Endothelial cell (in vitro differentiated cells): ENCODE data around the gene SNX3. TPM values are rescaled to one million over a fixed set of nuclear protein-coding genes. Genes with fewer than 3 reads are reported as not detected.

Experiments used
- DNase-seq: peaks from one replicate; pipeline ENCODE4 v3.0.0; 2021; ENCODE audit warnings: low spot score
- H3K27ac Mint-ChIP-seq: one replicate; pipeline ENCODE4 v1.8.0; 2021; ENCODE audit warnings: mixed read lengths, inconsistent platforms; ENCODE audit not compliant: unreplicated experiment
- H3K27me3 Mint-ChIP-seq: one replicate; pipeline ENCODE4 v1.8.0; 2021; ENCODE audit warnings: mild to moderate bottlenecking, moderate library complexity, mixed read lengths, inconsistent platforms; ENCODE audit not compliant: unreplicated experiment
- H3K36me3 Mint-ChIP-seq: one replicate; pipeline ENCODE4 v1.8.0; 2021; ENCODE audit warnings: mild to moderate bottlenecking, low read depth, mixed read lengths, inconsistent platforms; ENCODE audit not compliant: unreplicated experiment
- H3K4me1 Mint-ChIP-seq: one replicate; pipeline ENCODE4 v1.8.0; 2021; ENCODE audit warnings: mild to moderate bottlenecking, mixed read lengths, inconsistent platforms; ENCODE audit not compliant: unreplicated experiment
- H3K4me3 Mint-ChIP-seq: one replicate; pipeline ENCODE4 v1.8.0; 2021; ENCODE audit warnings: mild to moderate bottlenecking, mixed read lengths, inconsistent platforms; ENCODE audit not compliant: unreplicated experiment
- H3K9me3 Mint-ChIP-seq: one replicate; pipeline ENCODE4 v1.8.0; 2021; ENCODE audit warnings: mixed read lengths, inconsistent platforms; ENCODE audit not compliant: unreplicated experiment
- CTCF ChIP-seq: fragments of 200-600 bp; sonication (generic); IDR thresholded peaks from one replicate; pipeline ENCODE4 v1.5.0; 2021; ENCODE audit warnings: antibody characterized with exemption; ENCODE audit not compliant: unreplicated experiment
- total RNA-seq: library from RNA; stranded (reverse); fragmentation: NEBNext Ultra II Directional; extraction: Animal tissue kit (Norgen Biotek cat#: 25700); gene quantifications from one replicate; pipeline ENCODE4 v1.2.1, GENCODE V29; 2021; ENCODE audit not compliant: unreplicated experiment

Gene SNX3
- total RNA-seq, 1 donor from 2014 or later: 264 TPM

GRCh38 chr6:108200186-108200585 lies 60.7 kb downstream of the SNX3 start:
- Mint-ChIP-seq H3K36me3 (peaks cover 4% of the 10 kb centered on the region), H3K4me3 (no peak overlapping the region), H3K27me3 (no peaks in the 10 kb centered on the region), H3K27ac (no peak overlapping the region), H3K9me3 (no peaks in the 10 kb centered on the region), H3K4me1 (no peaks in the 10 kb centered on the region)
- no peak for TF ChIP-seq CTCF
- DNase-seq: no peak

GRCh38 chr6:108198761-108199498 lies 61.9 kb downstream of the SNX3 start:
- Mint-ChIP-seq H3K9me3 (no peaks in the 10 kb centered on the region), H3K36me3 (peaks cover under 1% of the 10 kb centered on the region), H3K27me3 (no peaks in the 10 kb centered on the region), H3K27ac (no peak overlapping the region), H3K4me1 (no peaks in the 10 kb centered on the region), H3K4me3 (no peak overlapping the region)
- TF ChIP-seq CTCF: no peak
- no peak for DNase-seq

- DNase-seq: no peak
- Mint-ChIP-seq H3K36me3 (no peaks in the 10 kb centered on the region), H3K27ac (no peak overlapping the region), H3K4me3 (no peak overlapping the region), H3K9me3 (no peaks in the 10 kb centered on the region), H3K27me3 (no peaks in the 10 kb centered on the region), H3K4me1 (no peaks in the 10 kb centered on the region)
- no peak for TF ChIP-seq CTCF
Observed at GRCh38 chr6:108195209-108195608, 65.6 kb downstream of the SNX3 start.

- Mint-ChIP-seq H3K4me1 (no peaks in the 10 kb centered on the region), H3K4me3 (no peak overlapping the region), H3K36me3 (no peaks in the 10 kb centered on the region), H3K27me3 (no peaks in the 10 kb centered on the region), H3K27ac (no peak overlapping the region), H3K9me3 (no peaks in the 10 kb centered on the region)
- no peak for DNase-seq
- no peak for TF ChIP-seq CTCF
Observed at GRCh38 chr6:108194503-108194902, 66.3 kb downstream of the SNX3 start.

DNA sequence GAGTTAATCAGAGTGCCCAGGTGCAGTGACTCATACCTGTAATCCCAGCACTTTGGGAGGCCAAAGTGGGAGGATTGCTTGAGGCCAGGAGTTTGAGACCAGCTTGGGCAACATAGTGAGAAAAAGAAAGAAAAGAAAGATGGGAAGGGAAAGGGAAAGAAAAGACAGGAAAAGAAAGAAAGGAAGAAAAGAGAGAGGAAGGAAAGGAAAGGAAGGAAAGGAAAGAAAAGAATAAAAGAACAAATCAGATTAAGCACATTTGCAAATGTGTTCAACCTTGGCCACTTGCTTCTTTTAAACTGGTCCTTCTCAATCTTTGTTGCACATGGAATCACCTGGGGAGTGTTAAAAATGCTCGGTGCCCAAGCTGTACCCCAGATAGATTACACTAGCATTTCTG lies 67.0 kb downstream of the SNX3 start:
- TF ChIP-seq CTCF: no peak
- Mint-ChIP-seq H3K4me3 (no peak overlapping the region), H3K9me3 (no peaks in the 10 kb centered on the region), H3K36me3 (no peaks in the 10 kb centered on the region), H3K27me3 (no peaks in the 10 kb centered on the region), H3K27ac (no peak overlapping the region), H3K4me1 (no peaks in the 10 kb centered on the region)
- no peak for DNase-seq
